A549 (cell line): ENCODE data around the gene TM4SF5. TPM values are rescaled to one million over a fixed set of nuclear protein-coding genes. Genes with fewer than 3 reads are reported as not detected.

Experiments used
- ATAC-seq, 2 experiments: fragments of 200-7000 bp in 1 of 2; fragments of >200 bp in 1 of 2; cut with Nextera tagmentation in 1 of 2; cut with Tn5 transposase in 1 of 2; 3 replicates each; pipeline versions ENCODE4 v1.8.0 to v1.9.1; 2018 to 2020; ENCODE audit warnings: mild to moderate bottlenecking in 1 of 2, moderate library complexity in 1 of 2
- CTCF ChIA-PET: fragments of 300-600 bp; sonication (Branson Sonifier 250); formaldehyde crosslinking; extraction: SDS; loops from one replicate; lab custom pipeline; 2021; ENCODE audit warnings: antibody characterized with exemption, inconsistent platforms; lab: Yijun Ruan, JAX
- POLR2A ChIA-PET: fragments of 350-600 bp; formaldehyde crosslinking; extraction: SDS; loops from one replicate; lab custom pipeline; 2021; ENCODE audit warnings: antibody characterized with exemption, inconsistent platforms; lab: Yijun Ruan, JAX
- DNase-seq, 2 experiments: peaks; one replicate each; pipeline versions ENCODE4 v3.0.0 to v3.0.0-alpha.2; 2011 to 2016; ENCODE audit warnings: low read depth in 1 of 2, low spot score in 1 of 2
- FAIRE-seq: peaks from 2 replicates; lab custom pipeline; 2011; peaks lifted over from hg19 to GRCh38; lab: Jason Lieb, UNC
- H3K27ac ChIP-seq, 2 experiments: fragments of >200 bp; sonication (Bioruptor Twin); formaldehyde crosslinking; 3 replicates each; pipeline ENCODE4 v1.5.1; 2016 to 2017
- H3K4me1 ChIP-seq: fragments of >200 bp; sonication (Bioruptor Twin); formaldehyde crosslinking; 3 replicates; pipeline ENCODE4 v1.6.1; 2016
- H3K4me2 ChIP-seq: fragments of >200 bp; sonication (Bioruptor Twin); formaldehyde crosslinking; 3 replicates; pipeline ENCODE4 v1.6.1; 2016
- H3K4me3 ChIP-seq: fragments of >200 bp; sonication (Bioruptor Twin); formaldehyde crosslinking; 3 replicates; pipeline ENCODE4 v1.5.1; 2016
- H3K9me3 ChIP-seq: fragments of >200 bp; sonication (Bioruptor Twin); formaldehyde crosslinking; 3 replicates; pipeline ENCODE4 v1.6.1; 2016
- BCL3 ChIP-seq: fragments of >200 bp; sonication (Bioruptor Twin); formaldehyde crosslinking; IDR thresholded peaks from 3 replicates; pipeline ENCODE4 v1.6.1; 2016
- CBX8 ChIP-seq: fragments of 200-600 bp; sonication (generic); IDR thresholded peaks from 2 replicates; pipeline ENCODE4 v1.6.1; 2016
- EHF ChIP-seq: fragments of 250-450 bp; sonication (Bioruptor Pico); IDR thresholded peaks from 2 replicates; pipeline ENCODE4 v1.5.0; 2020; ENCODE audit warnings: mild to moderate bottlenecking
- EHMT2 ChIP-seq: fragments of 200-600 bp; sonication (generic); IDR thresholded peaks from 2 replicates; pipeline ENCODE4 v1.6.1; 2016; ENCODE audit warnings: antibody characterized with exemption, low read depth, mild to moderate bottlenecking, moderate library complexity
- EP300 ChIP-seq, 2 experiments: fragments of >200 bp; sonication (Bioruptor Twin); formaldehyde crosslinking; IDR thresholded peaks; 2 replicates in 1 of 2; 3 replicates in 1 of 2; pipeline ENCODE4 v1.6.1; 2016 to 2017
- FOSL2 ChIP-seq, 2 experiments: fragments of 450-650 bp in 1 of 2; fragments of >200 bp in 1 of 2; sonication (Bioruptor Twin) in 1 of 2; formaldehyde crosslinking; IDR thresholded peaks; 2 replicates each; pipeline versions ENCODE4 v1.5.0 to v1.6.1; 2016 to 2020; ENCODE audit warnings: mild to moderate bottlenecking in 1 of 2, moderate library complexity in 1 of 2
- HEYL ChIP-seq: fragments of 250-450 bp; sonication (Bioruptor Pico); IDR thresholded peaks from 2 replicates; pipeline ENCODE4 v1.8.0; 2021; ENCODE audit warnings: mild to moderate bottlenecking, moderate library complexity
- HOXA7 ChIP-seq: fragments of 250-450 bp; sonication (Bioruptor Pico); IDR thresholded peaks from 2 replicates; pipeline ENCODE4 v1.5.0; 2020; ENCODE audit warnings: mild to moderate bottlenecking, moderate library complexity
- HOXB13 ChIP-seq: fragments of 250-450 bp; sonication (Bioruptor Pico); IDR thresholded peaks from 2 replicates; pipeline ENCODE4 v1.5.0; 2020; ENCODE audit warnings: low read depth, mild to moderate bottlenecking, moderate library complexity
- HOXB5 ChIP-seq: fragments of 250-450 bp; sonication (Bioruptor Pico); IDR thresholded peaks from 2 replicates; pipeline ENCODE4 v1.5.0; 2020; ENCODE audit warnings: mild to moderate bottlenecking, moderate library complexity
- KDM5A ChIP-seq: fragments of 200-600 bp; sonication (generic); IDR thresholded peaks from 2 replicates; pipeline ENCODE4 v1.6.1; 2016; ENCODE audit warnings: antibody characterized with exemption, mild to moderate bottlenecking
- NR3C1 ChIP-seq: fragments of >200 bp; sonication (Bioruptor Twin); formaldehyde crosslinking; IDR thresholded peaks from 3 replicates; pipeline ENCODE4 v1.6.1; 2017
- POLR2A ChIP-seq: IDR thresholded peaks from 2 replicates; pipeline ENCODE4 v1.6.1; 2012; ENCODE audit warnings: mild to moderate bottlenecking, low read length
- POLR2AphosphoS2 ChIP-seq: conservative IDR thresholded peaks from 2 replicates; pipeline ENCODE4 v1.6.1; 2012; ENCODE audit warnings: low read length, improper control_type of control experiment, inconsistent platforms
- RCOR1 ChIP-seq: fragments of 150-350 bp; IDR thresholded peaks from 2 replicates; pipeline ENCODE4 v1.6.1; 2014; ENCODE audit warnings: antibody characterized with exemption, low read length, low read depth
- REST ChIP-seq: fragments of 200-600 bp; sonication (generic); IDR thresholded peaks from 2 replicates; pipeline ENCODE4 v1.6.1; 2016; ENCODE audit warnings: antibody characterized with exemption, mild to moderate bottlenecking, moderate library complexity
- RFX5 ChIP-seq: fragments of 450-650 bp; IDR thresholded peaks from 2 replicates; pipeline ENCODE4 v1.7.1; 2014; ENCODE audit warnings: antibody characterized with exemption, mild to moderate bottlenecking, moderate library complexity
- SREBF2 ChIP-seq: fragments of 450-650 bp; IDR thresholded peaks from 2 replicates; pipeline ENCODE4 v1.6.1; 2014; ENCODE audit warnings: mild to moderate bottlenecking, moderate library complexity
- TFCP2L1 ChIP-seq: fragments of 250-450 bp; sonication (Bioruptor Pico); IDR thresholded peaks from 2 replicates; pipeline ENCODE4 v1.5.0; 2021; ENCODE audit warnings: mild to moderate bottlenecking
- ZNF302 ChIP-seq: fragments of 250-450 bp; sonication (Bioruptor Pico); IDR thresholded peaks from 2 replicates; pipeline ENCODE4 v1.9.0; 2021; ENCODE audit warnings: inconsistent platforms, mild to moderate bottlenecking, moderate library complexity
- ZSCAN20 ChIP-seq: fragments of 250-450 bp; sonication (Bioruptor Pico); IDR thresholded peaks from 2 replicates; pipeline ENCODE4 v1.8.0; 2022; ENCODE audit warnings: mild to moderate bottlenecking, moderate library complexity
- WGBS: methylation state at CpG from one replicate; pipeline ENCODE4 v1.1.6; 2017; ENCODE audit errors: missing lambda C conversion rate; 5-methylcytosine and 5-hydroxymethylcytosine counted together
- polyA plus RNA-seq, 4 experiments: library from polyadenylated mRNA; depleted of rRNA in 3 of 4; stranded (reverse); fragments of >200 nt; fragmentation: RNase III in 1 of 4; extraction: RNeasy Plus Mini Kit Qiagen cat#74134 plus additional on column Dnase treatment in 1 of 4; gene quantifications; 2 replicates in 3 of 4; 3 replicates in 1 of 4; pipeline ENCODE4 v1.2.3, GENCODE V29; 2011 to 2017
- TF ChIP-seq, protein P1 (sequence below): fragments of 450-650 bp; IDR thresholded peaks from 2 replicates; pipeline ENCODE4 v1.6.1; 2014; ENCODE audit warnings: antibody characterized with exemption
- TF ChIP-seq, protein P2 (sequence below): IDR thresholded peaks from 2 replicates; pipeline ENCODE4 v1.6.1; 2012; ENCODE audit warnings: low read depth, borderline replicate concordance
- TF ChIP-seq, protein P3 (sequence below): IDR thresholded peaks from 2 replicates; pipeline ENCODE4 v1.6.1; 2012
- TF ChIP-seq, protein P4 (sequence below): fragments of 150-350 bp; IDR thresholded peaks from 2 replicates; pipeline ENCODE4 v1.6.1; 2014; ENCODE audit warnings: low read depth, mild to moderate bottlenecking, low read length

TM4SF5 gene
- polyA plus RNA-seq, 2 of the 4 experiments (the other 2 are of a cell fraction), result 0.68 to 0.80 TPM

GRCh38 chr17:4789951-4790704 lies 18.4 kb downstream of the TM4SF5 start (continued):
- TF ChIP-seq REST (peak; percentile 48), FOSL2 (IDR thresholded peaks at IDR 0.05) (no peak), FOSL2 (CRISPR knock-in tag; IDR thresholded peaks at IDR 0.05) (peak; percentile 47), SREBF2 (no peak), ZNF302 (CRISPR knock-in tag) (no peak), EHMT2 (no peak), NR3C1 (no peak), BCL3 (peak; percentile 91; the same call in 1 of the 3 replicates), RFX5 (0 out of 2 replicates have a peak, but pooled peaks have one; percentile 60), HOXB13 (CRISPR knock-in tag) (no peak), ZSCAN20 (no peak), KDM5A (peak; percentile 57; the same call in 1 of the 2 replicates)

DNA sequence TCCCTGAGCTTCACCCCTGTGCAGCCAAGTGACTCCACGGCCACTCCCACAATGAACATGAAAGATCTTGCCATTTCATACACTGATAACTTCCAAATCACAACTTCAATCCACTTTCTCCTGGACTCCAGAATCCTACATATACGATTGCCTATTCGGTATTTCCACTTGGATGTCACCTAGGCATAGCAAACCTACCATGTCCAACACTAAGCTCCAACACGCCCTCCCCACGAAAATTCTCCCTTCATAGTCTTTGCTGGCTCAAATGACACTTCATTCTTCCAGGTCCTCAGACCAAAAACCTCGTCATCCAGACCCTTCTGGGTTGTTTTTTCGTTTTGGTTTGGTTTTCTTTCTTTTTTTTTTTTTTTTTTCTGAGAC lies 19.0 kb downstream of the TM4SF5 start:
- no peak for TF ChIP-seq EHMT2
- no peak for TF ChIP-seq RCOR1
- TF ChIP-seq HEYL, result no peak
- TF ChIP-seq, protein P1, sequence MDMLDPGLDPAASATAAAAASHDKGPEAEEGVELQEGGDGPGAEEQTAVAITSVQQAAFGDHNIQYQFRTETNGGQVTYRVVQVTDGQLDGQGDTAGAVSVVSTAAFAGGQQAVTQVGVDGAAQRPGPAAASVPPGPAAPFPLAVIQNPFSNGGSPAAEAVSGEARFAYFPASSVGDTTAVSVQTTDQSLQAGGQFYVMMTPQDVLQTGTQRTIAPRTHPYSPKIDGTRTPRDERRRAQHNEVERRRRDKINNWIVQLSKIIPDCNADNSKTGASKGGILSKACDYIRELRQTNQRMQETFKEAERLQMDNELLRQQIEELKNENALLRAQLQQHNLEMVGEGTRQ, result no peak
- TF ChIP-seq, protein P2, sequence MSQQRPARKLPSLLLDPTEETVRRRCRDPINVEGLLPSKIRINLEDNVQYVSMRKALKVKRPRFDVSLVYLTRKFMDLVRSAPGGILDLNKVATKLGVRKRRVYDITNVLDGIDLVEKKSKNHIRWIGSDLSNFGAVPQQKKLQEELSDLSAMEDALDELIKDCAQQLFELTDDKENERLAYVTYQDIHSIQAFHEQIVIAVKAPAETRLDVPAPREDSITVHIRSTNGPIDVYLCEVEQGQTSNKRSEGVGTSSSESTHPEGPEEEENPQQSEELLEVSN, result no peak; the same call in 1 of the 2 replicates
- no peak for TF ChIP-seq POLR2A
- no peak for TF ChIP-seq HOXB5 (CRISPR knock-in tag)
- no peak for TF ChIP-seq CBX8
- TF ChIP-seq EHF, result no peak
- TF ChIP-seq, protein P3, sequence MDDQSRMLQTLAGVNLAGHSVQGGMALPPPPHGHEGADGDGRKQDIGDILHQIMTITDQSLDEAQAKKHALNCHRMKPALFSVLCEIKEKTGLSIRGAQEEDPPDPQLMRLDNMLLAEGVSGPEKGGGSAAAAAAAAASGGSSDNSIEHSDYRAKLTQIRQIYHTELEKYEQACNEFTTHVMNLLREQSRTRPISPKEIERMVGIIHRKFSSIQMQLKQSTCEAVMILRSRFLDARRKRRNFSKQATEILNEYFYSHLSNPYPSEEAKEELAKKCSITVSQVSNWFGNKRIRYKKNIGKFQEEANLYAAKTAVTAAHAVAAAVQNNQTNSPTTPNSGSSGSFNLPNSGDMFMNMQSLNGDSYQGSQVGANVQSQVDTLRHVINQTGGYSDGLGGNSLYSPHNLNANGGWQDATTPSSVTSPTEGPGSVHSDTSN, result no peak
- no peak for TF ChIP-seq POLR2AphosphoS2
- TF ChIP-seq TFCP2L1, result no peak
- TF ChIP-seq, protein P4, sequence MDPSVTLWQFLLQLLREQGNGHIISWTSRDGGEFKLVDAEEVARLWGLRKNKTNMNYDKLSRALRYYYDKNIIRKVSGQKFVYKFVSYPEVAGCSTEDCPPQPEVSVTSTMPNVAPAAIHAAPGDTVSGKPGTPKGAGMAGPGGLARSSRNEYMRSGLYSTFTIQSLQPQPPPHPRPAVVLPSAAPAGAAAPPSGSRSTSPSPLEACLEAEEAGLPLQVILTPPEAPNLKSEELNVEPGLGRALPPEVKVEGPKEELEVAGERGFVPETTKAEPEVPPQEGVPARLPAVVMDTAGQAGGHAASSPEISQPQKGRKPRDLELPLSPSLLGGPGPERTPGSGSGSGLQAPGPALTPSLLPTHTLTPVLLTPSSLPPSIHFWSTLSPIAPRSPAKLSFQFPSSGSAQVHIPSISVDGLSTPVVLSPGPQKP, result no peak
- no peak for TF ChIP-seq EP300 (IDR thresholded peaks at IDR 0.05)
- no peak for TF ChIP-seq KDM5A
- no peak for TF ChIP-seq HOXA7 (CRISPR knock-in tag)
- TF ChIP-seq, all 56 proteins: peak for 0
- H3K4me2 ChIP-seq, result peak overlapping the region; percentile 97
- no peak for DNase-seq
- H3K9me3 ChIP-seq, result no peaks in the 10 kb centered on the region
- ChIA-PET POLR2A (interaction anchor here (0.7 to 2.3 kb wide), 23 partner anchors 11 to 197 kb away, joined by 3 to 25 read pairs (median 6); partner anchors contain the start of genes ARRB2, CAMTA2, CXCL16 and MED11), CTCF (interaction anchor here (0.7 to 9.4 kb wide), 50 partner anchors 9 to 370 kb away, joined by 3 to 271 read pairs (median 9); partner anchors contain the start of genes ARRB2, C17orf114, CHRNE and CXCL16)
- H3K27ac ChIP-seq, result peak overlapping the region; percentile 91 to 98
- 40% methylated on average over 7 of the region's 7 CpGs for WGBS
- FAIRE-seq, result no peak
- peaks cover 27% of the 10 kb centered on the region for H3K4me1 ChIP-seq
- ATAC-seq, result peak in 1 of 2 experiments; percentile 0; a peak in 1 of 6 replicates
- H3K4me3 ChIP-seq, result peak overlapping the region; percentile 62
